ENCODE results near the gene RTKN2. TPM values are rescaled to one million over a fixed set of nuclear protein-coding genes. Genes with fewer than 3 reads are reported as not detected.

Gene RTKN2
- total RNA-seq, 1 donor from 2014 or later = 13.2 TPM

DNA sequence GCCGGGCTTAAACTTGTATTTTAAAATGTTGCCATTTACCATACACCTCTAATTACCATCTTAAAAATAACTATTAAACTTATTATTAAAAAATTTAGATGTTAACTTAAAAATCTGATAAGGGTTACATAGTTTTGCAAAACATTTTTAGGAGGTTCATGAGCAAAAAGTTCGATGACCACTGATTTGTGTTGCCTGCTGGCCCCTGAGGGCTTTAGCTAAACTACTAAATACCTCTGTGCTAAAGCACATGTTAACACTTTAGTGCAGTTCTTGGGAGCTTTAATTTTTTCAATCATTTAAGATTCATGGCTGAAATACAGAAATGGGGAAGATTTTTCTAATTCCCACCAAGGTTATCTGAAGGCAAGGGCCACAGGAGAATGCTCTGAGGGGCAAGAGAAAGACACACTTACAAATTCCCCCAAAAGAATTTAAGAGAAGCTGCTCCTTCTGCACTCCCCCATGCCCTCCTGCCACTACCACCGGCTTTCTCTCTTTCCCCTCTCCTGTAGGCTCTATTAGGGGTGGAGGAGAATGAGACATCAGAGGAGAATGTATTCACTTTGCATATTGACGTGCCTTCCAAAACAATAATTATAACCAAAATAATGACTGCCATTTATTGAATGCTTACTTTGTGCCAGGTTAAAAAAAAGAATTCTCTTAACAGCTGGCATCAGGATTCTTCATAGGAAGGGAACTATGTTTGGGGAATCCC, 106.2 kb downstream of the RTKN2 start:
- Mint-ChIP-seq H3K4me1 (ENCODE audit: low read depth) (peaks cover 16% of the 10 kb centered on the region), H3K4me3 (ENCODE audit: low read depth) (no peak overlapping the region), H3K27ac (no peak overlapping the region), H3K9me3 (ENCODE audit: low read depth) (no peaks in the 10 kb centered on the region), H3K36me3 (ENCODE audit: insufficient read depth) (no peaks in the 10 kb centered on the region), H3K27me3 (no peaks in the 10 kb centered on the region)
- TF ChIP-seq, protein P1, sequence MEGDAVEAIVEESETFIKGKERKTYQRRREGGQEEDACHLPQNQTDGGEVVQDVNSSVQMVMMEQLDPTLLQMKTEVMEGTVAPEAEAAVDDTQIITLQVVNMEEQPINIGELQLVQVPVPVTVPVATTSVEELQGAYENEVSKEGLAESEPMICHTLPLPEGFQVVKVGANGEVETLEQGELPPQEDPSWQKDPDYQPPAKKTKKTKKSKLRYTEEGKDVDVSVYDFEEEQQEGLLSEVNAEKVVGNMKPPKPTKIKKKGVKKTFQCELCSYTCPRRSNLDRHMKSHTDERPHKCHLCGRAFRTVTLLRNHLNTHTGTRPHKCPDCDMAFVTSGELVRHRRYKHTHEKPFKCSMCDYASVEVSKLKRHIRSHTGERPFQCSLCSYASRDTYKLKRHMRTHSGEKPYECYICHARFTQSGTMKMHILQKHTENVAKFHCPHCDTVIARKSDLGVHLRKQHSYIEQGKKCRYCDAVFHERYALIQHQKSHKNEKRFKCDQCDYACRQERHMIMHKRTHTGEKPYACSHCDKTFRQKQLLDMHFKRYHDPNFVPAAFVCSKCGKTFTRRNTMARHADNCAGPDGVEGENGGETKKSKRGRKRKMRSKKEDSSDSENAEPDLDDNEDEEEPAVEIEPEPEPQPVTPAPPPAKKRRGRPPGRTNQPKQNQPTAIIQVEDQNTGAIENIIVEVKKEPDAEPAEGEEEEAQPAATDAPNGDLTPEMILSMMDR (IDR thresholded peaks at IDR 0.05; ENCODE audit: unreplicated experiment) = no peak
- no peak for DNase-seq (ENCODE audit: low spot score, unreplicated experiment)

DNA sequence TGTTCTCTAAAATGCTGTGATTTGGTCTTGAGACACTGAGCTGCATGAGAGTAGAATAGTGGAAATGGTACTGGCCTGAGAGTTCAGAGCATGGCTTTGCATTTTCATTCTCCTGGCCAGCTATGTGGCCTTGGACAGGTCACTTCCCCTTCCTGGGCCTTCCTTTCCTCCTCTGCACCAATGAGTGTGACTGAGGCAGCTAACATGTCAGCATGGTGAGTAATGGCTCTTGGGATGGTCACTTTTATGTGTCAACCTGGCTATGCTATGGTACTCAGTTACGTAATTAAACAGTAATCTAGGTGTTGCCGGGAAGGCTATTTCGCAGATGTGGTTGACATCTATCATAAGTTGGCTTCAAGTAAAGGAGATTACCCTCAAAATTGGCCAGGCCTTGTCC, 109.3 kb downstream of the RTKN2 start:
- Mint-ChIP-seq H3K36me3 (ENCODE audit: insufficient read depth) (no peaks in the 10 kb centered on the region), H3K27me3 (no peaks in the 10 kb centered on the region), H3K4me3 (ENCODE audit: low read depth) (no peak overlapping the region), H3K27ac (no peak overlapping the region), H3K9me3 (ENCODE audit: low read depth) (no peaks in the 10 kb centered on the region), H3K4me1 (ENCODE audit: low read depth) (no peaks in the 10 kb centered on the region)
- TF ChIP-seq, protein P1 (IDR thresholded peaks at IDR 0.05; ENCODE audit: unreplicated experiment) = no peak
- no peak for DNase-seq (ENCODE audit: low spot score, unreplicated experiment)

DNA sequence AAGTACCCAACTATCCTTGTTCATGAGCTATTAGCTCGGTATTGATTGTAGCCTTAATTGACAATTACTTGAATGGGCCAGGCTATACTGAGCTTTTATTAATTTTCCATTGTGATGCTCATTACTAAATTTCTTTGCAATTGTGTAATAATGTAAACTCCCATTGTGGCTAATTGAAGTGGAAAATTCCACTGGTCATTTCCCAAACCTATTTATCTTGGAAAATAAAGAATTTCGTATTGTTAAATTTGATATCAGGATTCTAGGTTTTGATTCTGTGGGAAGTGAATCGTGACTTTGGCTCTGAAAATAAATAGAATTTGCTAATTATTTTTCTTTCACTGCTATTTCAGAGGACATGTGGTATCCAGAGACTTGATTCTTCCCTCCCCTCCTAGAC, 111.0 kb downstream of the RTKN2 start:
- no peaks in the 10 kb centered on the region for H3K4me1 Mint-ChIP-seq (ENCODE audit: low read depth)
- H3K4me3 Mint-ChIP-seq (ENCODE audit: low read depth) = no peak overlapping the region
- no peaks in the 10 kb centered on the region for H3K36me3 Mint-ChIP-seq (ENCODE audit: insufficient read depth)
- no peak for DNase-seq (ENCODE audit: low spot score, unreplicated experiment)
- TF ChIP-seq, protein P1 (IDR thresholded peaks at IDR 0.05; ENCODE audit: unreplicated experiment) = no peak
- no peaks in the 10 kb centered on the region for H3K27me3 Mint-ChIP-seq
- no peaks in the 10 kb centered on the region for H3K9me3 Mint-ChIP-seq (ENCODE audit: low read depth)
- no peak overlapping the region for H3K27ac Mint-ChIP-seq

DNA sequence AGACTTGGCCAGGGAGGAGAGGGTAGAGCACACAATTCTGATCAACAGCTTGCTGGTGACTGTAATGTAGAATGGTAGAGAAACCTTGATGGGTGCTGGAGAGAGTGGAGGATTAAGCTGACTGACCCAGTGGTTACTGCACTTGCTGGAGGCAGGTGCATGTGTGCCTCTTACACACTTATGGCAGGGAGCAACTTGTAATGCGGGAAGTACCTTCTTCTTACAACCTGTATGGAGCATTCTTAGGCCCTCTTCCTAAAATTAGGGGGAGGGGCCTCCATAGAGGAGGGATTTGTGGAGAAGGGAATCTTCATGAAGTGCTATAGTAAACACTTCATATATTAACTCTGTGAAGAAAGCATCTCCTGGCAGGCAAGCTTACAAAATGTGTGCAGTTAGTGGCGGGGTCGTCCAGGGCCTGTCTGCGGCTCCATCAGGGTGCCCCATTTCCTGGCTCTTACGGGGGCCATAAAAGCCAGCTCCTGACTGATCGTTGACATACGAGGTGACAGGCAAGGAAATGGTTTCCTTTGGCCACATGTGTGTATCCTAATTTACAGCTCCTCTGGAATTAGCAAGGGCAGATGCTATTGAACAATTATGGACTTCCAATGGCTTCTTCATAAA, 113.5 kb downstream of the RTKN2 start:
- no peaks in the 10 kb centered on the region for H3K4me1 Mint-ChIP-seq (ENCODE audit: low read depth)
- no peaks in the 10 kb centered on the region for H3K36me3 Mint-ChIP-seq (ENCODE audit: insufficient read depth)
- H3K9me3 Mint-ChIP-seq (ENCODE audit: low read depth) = peaks cover 8% of the 10 kb centered on the region
- no peaks in the 10 kb centered on the region for H3K27me3 Mint-ChIP-seq
- H3K4me3 Mint-ChIP-seq (ENCODE audit: low read depth) = no peak overlapping the region
- TF ChIP-seq, protein P1 (IDR thresholded peaks at IDR 0.05; ENCODE audit: unreplicated experiment) = no peak
- no peak overlapping the region for H3K27ac Mint-ChIP-seq
- no peak for DNase-seq (ENCODE audit: low spot score, unreplicated experiment)

DNA sequence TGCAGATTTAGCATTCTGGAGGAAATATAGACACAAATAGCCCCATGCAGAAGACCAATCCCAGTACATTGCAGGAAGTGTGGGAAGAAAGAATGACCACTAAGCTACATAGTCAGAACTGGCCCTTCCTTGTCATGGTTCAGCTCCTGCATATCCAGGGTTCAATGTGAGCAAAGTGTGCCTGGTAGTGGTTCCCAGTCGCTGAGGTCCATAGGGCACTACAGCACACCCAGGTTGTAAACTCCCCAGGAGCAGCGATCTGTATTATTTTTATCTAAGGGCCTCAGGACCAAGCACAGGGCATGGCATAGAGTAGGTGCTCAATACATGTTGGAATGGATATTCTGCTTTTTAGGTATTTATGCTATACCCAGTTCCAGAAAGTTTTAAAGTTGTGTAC, 114.4 kb downstream of the RTKN2 start:
- no peak for DNase-seq (ENCODE audit: low spot score, unreplicated experiment)
- TF ChIP-seq, protein P1 (IDR thresholded peaks at IDR 0.05; ENCODE audit: unreplicated experiment) = no peak
- H3K36me3 Mint-ChIP-seq (ENCODE audit: insufficient read depth) = no peaks in the 10 kb centered on the region
- peaks cover 8% of the 10 kb centered on the region for H3K9me3 Mint-ChIP-seq (ENCODE audit: low read depth)
- no peaks in the 10 kb centered on the region for H3K27me3 Mint-ChIP-seq
- no peak overlapping the region for H3K4me3 Mint-ChIP-seq (ENCODE audit: low read depth)
- H3K4me1 Mint-ChIP-seq (ENCODE audit: low read depth) = no peaks in the 10 kb centered on the region
- no peak overlapping the region for H3K27ac Mint-ChIP-seq
